HepG2 (cell line): ENCODE results near the gene OOSP3.

ENCODE experiments used
- CEBPB ChIP-seq: IDR thresholded peaks from 2 replicates; pipeline ENCODE4 v1.6.1; 2011; ENCODE audit warnings: low read depth, low read length, improper control_type of control experiment, borderline replicate concordance
- CHCHD3 ChIP-seq: sonication (generic); formaldehyde crosslinking; IDR thresholded peaks from 2 replicates; pipeline ENCODE4 v1.8.0; 2022; ENCODE audit warnings: mild to moderate bottlenecking, missing genetic modification reagents, moderate library complexity
- CTCF ChIP-seq: sonication (generic); formaldehyde crosslinking; IDR thresholded peaks from 2 replicates; pipeline ENCODE4 v1.5.0; 2020; ENCODE audit warnings: mild to moderate bottlenecking, missing genetic modification reagents, moderate library complexity
- E2F1 ChIP-seq: sonication (generic); formaldehyde crosslinking; IDR thresholded peaks from 2 replicates; pipeline ENCODE4 v1.5.0; 2020; ENCODE audit warnings: missing genetic modification reagents
- KLF6 ChIP-seq: IDR thresholded peaks from 2 replicates; pipeline ENCODE4 v1.8.0; 2016; ENCODE audit warnings: missing biosample characterization, missing genetic modification reagents
- POLR2A ChIP-seq, 2 experiments: IDR thresholded peaks; 2 replicates each; pipeline ENCODE4 v1.6.1; 2011; ENCODE audit warnings: low read depth in 2 of 2, low read length in 2 of 2, mild to moderate bottlenecking in 1 of 2, moderate library complexity in 1 of 2; ENCODE audit not compliant: insufficient read depth in 1 of 2
- REST ChIP-seq, 2 experiments: IDR thresholded peaks; 2 replicates each; pipeline ENCODE4 v1.6.1; 2011 to 2012; ENCODE audit warnings: low read length in 2 of 2, borderline replicate concordance in 1 of 2, low read depth in 1 of 2, mild to moderate bottlenecking in 1 of 2, moderate library complexity in 1 of 2
- SP140L ChIP-seq: sonication (generic); formaldehyde crosslinking; IDR thresholded peaks from 2 replicates; pipeline ENCODE4 v1.4.0; 2020; ENCODE audit warnings: missing genetic modification reagents, borderline replicate concordance
- TAF1 ChIP-seq: sonication (generic); formaldehyde crosslinking; IDR thresholded peaks from 2 replicates; pipeline ENCODE4 v1.4.0; 2020; ENCODE audit warnings: missing genetic modification reagents
- ZNF614 ChIP-seq: IDR thresholded peaks from 2 replicates; pipeline ENCODE4 v1.6.1; 2018; ENCODE audit warnings: missing biosample characterization, missing genetic modification reagents, inconsistent platforms, borderline replicate concordance
- TF ChIP-seq, protein P1 (sequence below): sonication (generic); formaldehyde crosslinking; IDR thresholded peaks from 2 replicates; pipeline ENCODE4 v1.4.0; 2020; ENCODE audit warnings: missing genetic modification reagents
- TF ChIP-seq, protein P2 (sequence below): sonication (generic); formaldehyde crosslinking; IDR thresholded peaks from 2 replicates; pipeline ENCODE4 v1.4.0; 2020; ENCODE audit warnings: missing genetic modification reagents

DNA sequence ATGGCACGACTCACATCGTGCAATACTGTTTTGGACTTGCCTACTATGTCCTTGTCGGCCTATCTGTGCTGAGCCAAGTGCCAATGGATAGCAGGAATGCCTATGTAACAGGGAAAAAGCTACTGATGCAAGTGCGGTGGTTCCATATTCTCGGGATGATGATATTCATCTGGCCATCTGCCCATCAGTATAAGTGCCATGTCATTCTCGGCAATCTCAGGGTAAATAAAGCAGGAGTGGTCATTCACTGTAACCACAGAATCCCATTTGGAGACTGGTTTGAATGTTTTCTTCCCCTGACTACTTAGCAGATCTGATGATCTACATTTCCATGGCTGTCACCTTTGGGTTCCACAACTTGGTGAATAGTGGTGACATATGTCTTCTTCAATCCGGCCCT is 20.1 kb downstream of the OOSP3 start:
- TF ChIP-seq POLR2A (IDR thresholded peaks at IDR 0.05; ENCODE audit: insufficient read depth in 1 of 2, low read depth in 2 of 2, low read length in 2 of 2) (no peak), SP140L (no peak), KLF6 (no peak), TAF1 (CRISPR knock-in tag) (no peak), CEBPB (no peak), CHCHD3 (CRISPR knock-in tag) (no peak), E2F1 (CRISPR knock-in tag) (no peak), CTCF (CRISPR knock-in tag) (no peak), REST (IDR thresholded peaks at IDR 0.05; ENCODE audit: borderline replicate concordance in 1 of 2, low read depth in 1 of 2, low read length in 2 of 2) (no peak), ZNF614 (CRISPR knock-in tag) (no peak)
- TF ChIP-seq, protein P1, sequence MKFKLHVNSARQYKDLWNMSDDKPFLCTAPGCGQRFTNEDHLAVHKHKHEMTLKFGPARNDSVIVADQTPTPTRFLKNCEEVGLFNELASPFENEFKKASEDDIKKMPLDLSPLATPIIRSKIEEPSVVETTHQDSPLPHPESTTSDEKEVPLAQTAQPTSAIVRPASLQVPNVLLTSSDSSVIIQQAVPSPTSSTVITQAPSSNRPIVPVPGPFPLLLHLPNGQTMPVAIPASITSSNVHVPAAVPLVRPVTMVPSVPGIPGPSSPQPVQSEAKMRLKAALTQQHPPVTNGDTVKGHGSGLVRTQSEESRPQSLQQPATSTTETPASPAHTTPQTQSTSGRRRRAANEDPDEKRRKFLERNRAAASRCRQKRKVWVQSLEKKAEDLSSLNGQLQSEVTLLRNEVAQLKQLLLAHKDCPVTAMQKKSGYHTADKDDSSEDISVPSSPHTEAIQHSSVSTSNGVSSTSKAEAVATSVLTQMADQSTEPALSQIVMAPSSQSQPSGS (CRISPR knock-in tag), result no peak
- TF ChIP-seq, protein P2, sequence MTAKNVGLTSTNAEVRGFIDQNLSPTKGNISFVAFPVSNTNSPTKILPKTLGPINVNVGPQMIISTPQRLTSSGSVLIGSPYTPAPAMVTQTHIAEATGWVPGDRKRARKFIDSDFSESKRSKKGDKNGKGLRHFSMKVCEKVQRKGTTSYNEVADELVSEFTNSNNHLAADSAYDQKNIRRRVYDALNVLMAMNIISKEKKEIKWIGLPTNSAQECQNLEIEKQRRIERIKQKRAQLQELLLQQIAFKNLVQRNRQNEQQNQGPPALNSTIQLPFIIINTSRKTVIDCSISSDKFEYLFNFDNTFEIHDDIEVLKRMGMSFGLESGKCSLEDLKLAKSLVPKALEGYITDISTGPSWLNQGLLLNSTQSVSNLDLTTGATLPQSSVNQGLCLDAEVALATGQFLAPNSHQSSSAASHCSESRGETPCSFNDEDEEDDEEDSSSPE (CRISPR knock-in tag), result no peak
